MM.1S (cell line): ENCODE measurements around the gene CARMIL1.

Experiments
- DNase-seq: peaks from one replicate; pipeline ENCODE4 v3.0.0-alpha.2; 2015
- H2AFZ ChIP-seq: fragments of 300-600 bp; sonication (generic); 2 replicates; pipeline ENCODE4 v1.6.0; 2016; ENCODE audit warnings: antibody characterized with exemption, low read length
- H3F3A ChIP-seq: fragments of 300-600 bp; sonication (generic); 2 replicates; pipeline ENCODE4 v1.6.1; 2016; ENCODE audit warnings: mild to moderate bottlenecking, antibody characterized with exemption, low read length, moderate library complexity, mixed read lengths; ENCODE audit not compliant: insufficient read depth
- H3K27ac ChIP-seq: fragments of 300-600 bp; sonication (generic); 2 replicates; pipeline ENCODE4 v1.5.1; 2016; ENCODE audit warnings: mild to moderate bottlenecking, low read length
- H3K27me3 ChIP-seq: fragments of 300-600 bp; sonication (generic); replicated peaks from 2 replicates; pipeline ENCODE4 v1.6.0; 2016; ENCODE audit warnings: low read length; ENCODE audit not compliant: insufficient read depth
- H3K36me3 ChIP-seq: fragments of 300-600 bp; sonication (generic); replicated peaks from 2 replicates; pipeline ENCODE4 v1.6.1; 2016; ENCODE audit warnings: mild to moderate bottlenecking, low read length, mixed read lengths; ENCODE audit not compliant: insufficient read depth
- H3K4me1 ChIP-seq: fragments of 300-600 bp; sonication (generic); 2 replicates; pipeline ENCODE4 v1.6.1; 2016; ENCODE audit warnings: low read length, mixed read lengths
- H3K4me2 ChIP-seq: fragments of 300-600 bp; sonication (generic); 2 replicates; pipeline ENCODE4 v1.6.0; 2016; ENCODE audit warnings: low read depth, low read length
- H3K4me3 ChIP-seq: fragments of 300-600 bp; sonication (generic); 2 replicates; pipeline ENCODE4 v1.5.1; 2016; ENCODE audit warnings: low read length, mixed read lengths
- H3K79me2 ChIP-seq: fragments of 300-600 bp; sonication (generic); 2 replicates; pipeline ENCODE4 v1.6.1; 2016; ENCODE audit warnings: mixed run types, low read length, mixed read lengths
- H3K9ac ChIP-seq: fragments of 300-600 bp; sonication (generic); 2 replicates; pipeline ENCODE4 v1.6.1; 2016; ENCODE audit warnings: low read length, mixed read lengths
- H3K9me2 ChIP-seq: fragments of 300-600 bp; sonication (generic); replicated peaks from 2 replicates; pipeline ENCODE4 v1.6.1; 2016; ENCODE audit warnings: mild to moderate bottlenecking, low read length, mixed read lengths; ENCODE audit not compliant: insufficient read depth
- H3K9me3 ChIP-seq: fragments of 300-600 bp; sonication (generic); replicated peaks from 2 replicates; pipeline ENCODE4 v1.6.1; 2016; ENCODE audit warnings: mild to moderate bottlenecking, low read length, mixed read lengths; ENCODE audit not compliant: insufficient read depth
- H4K20me1 ChIP-seq: fragments of 300-600 bp; sonication (generic); 2 replicates; pipeline ENCODE4 v1.6.1; 2016; ENCODE audit warnings: mild to moderate bottlenecking, low read length, moderate library complexity, mixed read lengths; ENCODE audit not compliant: insufficient read depth
- CTCF ChIP-seq: fragments of 300-600 bp; sonication (generic); IDR thresholded peaks from 2 replicates; pipeline ENCODE4 v1.5.1; 2016; ENCODE audit warnings: antibody characterized with exemption, low read length, mixed read lengths
- EZH2 ChIP-seq: fragments of 300-600 bp; sonication (generic); optimal IDR thresholded peaks from 2 replicates; pipeline ENCODE3; 2017; ENCODE audit warnings: low read depth, mild to moderate bottlenecking, antibody characterized with exemption, low read length, mixed read lengths
- EZH2phosphoT487 ChIP-seq: fragments of 300-600 bp; sonication (generic); IDR thresholded peaks from 2 replicates; pipeline ENCODE4 v1.6.1; 2018; ENCODE audit warnings: antibody characterized with exemption, low read length

CARMIL1 gene

GRCh38 chr6:25334793-25335192 lies 55.6 kb downstream of the CARMIL1 start:
- Histone ChIP-seq H3K9ac (no peak overlapping the region), H3F3A (no peaks in the 10 kb centered on the region), H3K4me3 (no peak overlapping the region), H2AFZ (no peak overlapping the region), H3K9me2 (no peaks in the 10 kb centered on the region), H3K9me3 (no peaks in the 10 kb centered on the region), H3K27me3 (no peaks in the 10 kb centered on the region), H3K27ac (no peak overlapping the region), H3K79me2 (peaks cover 99% of the 10 kb centered on the region), H3K4me2 (no peak overlapping the region), H4K20me1 (no peaks in the 10 kb centered on the region), H3K4me1 (peaks cover 23% of the 10 kb centered on the region), H3K36me3 (no peaks in the 10 kb centered on the region)
- TF ChIP-seq EZH2phosphoT487 (no peak), CTCF (no peak), EZH2 (no peak)
- DNase-seq, result no peak

GRCh38 chr6:25336996-25337395 lies 57.8 kb downstream of the CARMIL1 start:
- peaks cover 99% of the 10 kb centered on the region for H3K79me2 ChIP-seq
- H3K36me3 ChIP-seq, result no peaks in the 10 kb centered on the region
- no peak overlapping the region for H2AFZ ChIP-seq
- no peaks in the 10 kb centered on the region for H3K27me3 ChIP-seq
- H3K4me2 ChIP-seq, result no peak overlapping the region
- no peak for DNase-seq
- H3K9me3 ChIP-seq, result no peaks in the 10 kb centered on the region
- H3K4me3 ChIP-seq, result no peak overlapping the region
- H3K9ac ChIP-seq, result no peak overlapping the region
- no peaks in the 10 kb centered on the region for H3K9me2 ChIP-seq
- peaks cover 16% of the 10 kb centered on the region for H3K4me1 ChIP-seq
- H3F3A ChIP-seq, result no peaks in the 10 kb centered on the region
- TF ChIP-seq CTCF, result no peak
- TF ChIP-seq EZH2phosphoT487, result no peak
- TF ChIP-seq EZH2, result no peak
- no peak overlapping the region for H3K27ac ChIP-seq
- no peaks in the 10 kb centered on the region; the same call in 1 of the 2 replicates for H4K20me1 ChIP-seq

DNA sequence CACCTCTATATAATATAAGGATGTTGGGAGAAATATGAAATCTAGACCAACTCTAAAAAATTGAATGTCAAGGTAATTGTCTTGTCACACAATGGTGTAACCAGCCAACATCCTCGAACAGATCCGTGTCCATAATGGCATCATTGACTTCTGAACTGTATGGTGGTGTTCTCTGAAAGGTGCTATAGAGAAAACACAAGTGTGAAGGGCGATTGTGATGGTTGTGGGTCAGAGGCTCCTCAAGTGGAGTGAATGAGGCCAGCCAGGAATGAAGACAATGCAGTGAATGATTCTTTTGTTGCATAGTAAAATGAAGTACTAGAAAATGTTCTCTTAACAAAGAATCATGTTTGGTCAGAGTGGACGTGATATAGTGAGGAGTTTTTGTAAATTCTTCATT lies 58.3 kb downstream of the CARMIL1 start:
- Histone ChIP-seq H3K36me3 (no peaks in the 10 kb centered on the region), H3F3A (no peaks in the 10 kb centered on the region), H3K27ac (no peak overlapping the region), H3K9me3 (no peaks in the 10 kb centered on the region), H3K4me1 (peaks cover 12% of the 10 kb centered on the region), H3K4me2 (no peak overlapping the region), H3K79me2 (peaks cover 99% of the 10 kb centered on the region), H3K9me2 (no peaks in the 10 kb centered on the region), H2AFZ (no peak overlapping the region), H3K9ac (no peak overlapping the region), H3K4me3 (no peak overlapping the region), H3K27me3 (no peaks in the 10 kb centered on the region), H4K20me1 (no peaks in the 10 kb centered on the region; the same call in 1 of the 2 replicates)
- no peak for DNase-seq
- no peak for TF ChIP-seq CTCF
- no peak for TF ChIP-seq EZH2
- TF ChIP-seq EZH2phosphoT487, result no peak
